Testis (tissue), 2 donors: ENCODE measurements around the gene HEPHL1.

ENCODE experiments used
- POLR2A ChIP-seq: fragments of 450-650 bp; IDR thresholded peaks from one replicate; pipeline ENCODE4 v1.6.1; 2017; ENCODE audit warnings: antibody characterized with exemption, mild to moderate bottlenecking, moderate library complexity
- TF ChIP-seq, protein P1 (sequence below), 3 experiments: fragments of 450-650 bp in 2 of 3; fragments of 200-600 bp in 1 of 3; sonication (generic) in 1 of 3; IDR thresholded peaks; one replicate each; pipeline ENCODE4 v1.5.1; 2016 to 2019; ENCODE audit warnings: antibody characterized with exemption in 3 of 3, mild to moderate bottlenecking in 2 of 3, moderate library complexity in 1 of 3

DNA sequence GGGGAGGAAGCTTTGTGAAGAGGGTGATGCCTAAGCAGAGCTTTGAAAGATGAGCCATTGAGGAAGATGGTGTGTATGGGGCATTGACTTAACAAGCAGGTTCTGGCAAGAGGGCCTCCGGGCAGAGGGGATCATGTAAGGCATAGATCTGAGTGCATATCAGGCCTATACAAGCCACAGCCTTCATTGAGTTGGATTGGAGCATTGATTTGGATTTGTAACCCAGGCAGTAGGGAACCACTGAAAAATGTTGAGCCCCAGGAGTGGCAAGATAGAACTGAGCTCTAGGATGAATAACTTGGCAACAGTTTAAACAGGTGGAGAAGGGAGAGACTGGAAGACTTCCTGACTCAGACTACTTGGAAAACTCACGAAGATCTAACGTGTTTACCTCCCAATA is 128.9 kb downstream of the HEPHL1 start:
- TF ChIP-seq POLR2A, result no peak
- TF ChIP-seq, protein P1, sequence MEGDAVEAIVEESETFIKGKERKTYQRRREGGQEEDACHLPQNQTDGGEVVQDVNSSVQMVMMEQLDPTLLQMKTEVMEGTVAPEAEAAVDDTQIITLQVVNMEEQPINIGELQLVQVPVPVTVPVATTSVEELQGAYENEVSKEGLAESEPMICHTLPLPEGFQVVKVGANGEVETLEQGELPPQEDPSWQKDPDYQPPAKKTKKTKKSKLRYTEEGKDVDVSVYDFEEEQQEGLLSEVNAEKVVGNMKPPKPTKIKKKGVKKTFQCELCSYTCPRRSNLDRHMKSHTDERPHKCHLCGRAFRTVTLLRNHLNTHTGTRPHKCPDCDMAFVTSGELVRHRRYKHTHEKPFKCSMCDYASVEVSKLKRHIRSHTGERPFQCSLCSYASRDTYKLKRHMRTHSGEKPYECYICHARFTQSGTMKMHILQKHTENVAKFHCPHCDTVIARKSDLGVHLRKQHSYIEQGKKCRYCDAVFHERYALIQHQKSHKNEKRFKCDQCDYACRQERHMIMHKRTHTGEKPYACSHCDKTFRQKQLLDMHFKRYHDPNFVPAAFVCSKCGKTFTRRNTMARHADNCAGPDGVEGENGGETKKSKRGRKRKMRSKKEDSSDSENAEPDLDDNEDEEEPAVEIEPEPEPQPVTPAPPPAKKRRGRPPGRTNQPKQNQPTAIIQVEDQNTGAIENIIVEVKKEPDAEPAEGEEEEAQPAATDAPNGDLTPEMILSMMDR (IDR thresholded peaks at IDR 0.05), result no peak
